IMR-90 (cell line): ENCODE data around the gene TGFB3. TPM values are rescaled to one million over a fixed set of nuclear protein-coding genes. Genes with fewer than 3 reads are reported as not detected.

ENCODE experiments used
- ATAC-seq: fragments of 200-7000 bp; cut with Tn5 transposase; 2 replicates; pipeline ENCODE4 v1.9.1; 2020; ENCODE audit warnings: low read depth, mild to moderate bottlenecking, moderate library complexity
- BruUV-seq: library from RNA; stranded (reverse); fragments of 400-500 nt; replicated peaks from 2 replicates; lab custom pipeline; 2021; lab: Mats Ljungman, UMichigan
- CTCF ChIA-PET: fragments of 300-600 bp; formaldehyde crosslinking; extraction: SDS; loops from one replicate; lab custom pipeline; 2021; ENCODE audit warnings: antibody characterized with exemption; lab: Yijun Ruan, JAX
- POLR2A ChIA-PET: fragments of 300-600 bp; sonication (Branson Sonifier 250); formaldehyde crosslinking; loops from one replicate; lab custom pipeline; 2022; ENCODE audit warnings: antibody characterized with exemption; ENCODE audit not compliant: unreplicated experiment; lab: Charles Lee
- DNase-seq: peaks from one replicate; pipeline ENCODE4 v3.0.0; 2013
- H2AFZ ChIP-seq: replicated peaks from 2 replicates; pipeline ENCODE3; 2013; ENCODE audit warnings: low read length, mild to moderate bottlenecking; ENCODE audit not compliant: poor library complexity
- H2AK5ac ChIP-seq: 2 replicates; pipeline ENCODE4 v1.6.1; 2013; ENCODE audit warnings: low read depth, low read length, inconsistent platforms
- H2AK9ac ChIP-seq: replicated peaks from 2 replicates; pipeline ENCODE3; 2013; ENCODE audit warnings: mild to moderate bottlenecking, low read depth, low read length, moderate library complexity; ENCODE audit not compliant: poor library complexity
- H2BK120ac ChIP-seq: 2 replicates; pipeline ENCODE4 v1.6.1; 2013; ENCODE audit warnings: low read depth, low read length, inconsistent platforms
- H2BK15ac ChIP-seq: 3 replicates; pipeline ENCODE4 v1.6.1; 2013; ENCODE audit warnings: low read depth, low read length, inconsistent platforms
- H2BK20ac ChIP-seq: 2 replicates; pipeline ENCODE4 v1.6.1; 2013; ENCODE audit warnings: low read depth, mild to moderate bottlenecking, inconsistent platforms, low read length, moderate library complexity
- H2BK5ac ChIP-seq: 2 replicates; pipeline ENCODE4 v1.6.1; 2013; ENCODE audit warnings: mild to moderate bottlenecking, low read depth, low read length, inconsistent platforms; ENCODE audit not compliant: poor library complexity, severe bottlenecking
- H3K14ac ChIP-seq: replicated peaks from 2 replicates; pipeline ENCODE4 v1.6.1; 2013; ENCODE audit warnings: low read depth, low read length, inconsistent platforms
- H3K18ac ChIP-seq: 2 replicates; pipeline ENCODE4 v1.6.1; 2013; ENCODE audit warnings: low read depth, low read length, control low read depth
- H3K23ac ChIP-seq: 2 replicates; pipeline ENCODE4 v1.6.1; 2013; ENCODE audit warnings: low read depth, low read length, inconsistent platforms
- H3K27ac ChIP-seq: 2 replicates; pipeline ENCODE4 v1.5.1; 2013; ENCODE audit warnings: mild to moderate bottlenecking, control low read depth, low read length; ENCODE audit not compliant: insufficient read depth
- H3K27me3 ChIP-seq: 2 replicates; pipeline ENCODE4 v1.6.1; 2013; ENCODE audit warnings: low read length; ENCODE audit not compliant: control insufficient read depth, insufficient read depth
- H3K36me3 ChIP-seq: 2 replicates; pipeline ENCODE4 v1.6.1; 2013; ENCODE audit warnings: low read length, mixed read lengths; ENCODE audit not compliant: control insufficient read depth, insufficient read depth
- H3K4ac ChIP-seq: 2 replicates; pipeline ENCODE4 v1.6.1; 2013; ENCODE audit warnings: low read depth, low read length, inconsistent platforms
- H3K4me1 ChIP-seq: 2 replicates; pipeline ENCODE4 v1.6.1; 2013; ENCODE audit warnings: low read length, mixed read lengths; ENCODE audit not compliant: control insufficient read depth, insufficient read depth
- H3K4me2 ChIP-seq: 2 replicates; pipeline ENCODE4 v1.6.1; 2013; ENCODE audit warnings: low read depth, mild to moderate bottlenecking, control low read depth, low read length, moderate library complexity
- H3K4me3 ChIP-seq: 2 replicates; pipeline ENCODE4 v1.5.1; 2013; ENCODE audit warnings: low read depth, mild to moderate bottlenecking, control low read depth, low read length, moderate library complexity; ENCODE audit not compliant: insufficient read depth
- H3K56ac ChIP-seq: 2 replicates; pipeline ENCODE4 v1.6.1; 2013; ENCODE audit warnings: low read length, inconsistent platforms; ENCODE audit not compliant: insufficient read depth; ENCODE audit errors: extremely low read depth
- H3K79me1 ChIP-seq, 2 experiments: 2 replicates each; pipeline ENCODE4 v1.6.1; 2013; ENCODE audit warnings: low read length in 2 of 2, inconsistent platforms in 1 of 2, low read depth in 1 of 2
- H3K9ac ChIP-seq: 2 replicates; pipeline ENCODE4 v1.6.1; 2013; ENCODE audit warnings: low read depth, low read length, control low read depth
- H3K9me1 ChIP-seq: 2 replicates; pipeline ENCODE4 v1.6.1; 2013; ENCODE audit warnings: low read length, inconsistent platforms; ENCODE audit not compliant: insufficient read depth
- H3K9me3 ChIP-seq: 2 replicates; pipeline ENCODE4 v1.6.1; 2013; ENCODE audit warnings: low read length; ENCODE audit not compliant: control insufficient read depth, insufficient read depth
- H4K20me1 ChIP-seq: 2 replicates; pipeline ENCODE4 v1.6.1; 2013; ENCODE audit warnings: low read length, inconsistent platforms; ENCODE audit not compliant: insufficient read depth
- H4K5ac ChIP-seq: 2 replicates; pipeline ENCODE4 v1.6.1; 2013; ENCODE audit warnings: mild to moderate bottlenecking, low read depth, low read length, control low read depth
- H4K8ac ChIP-seq, 2 experiments: 2 replicates each; pipeline ENCODE4 v1.6.1; 2013; ENCODE audit warnings: low read depth in 2 of 2, low read length in 2 of 2, control low read depth in 1 of 2, inconsistent platforms in 1 of 2
- H4K91ac ChIP-seq: 2 replicates; pipeline ENCODE4 v1.6.1; 2013; ENCODE audit warnings: low read depth, low read length, inconsistent platforms; ENCODE audit not compliant: insufficient read depth
- CEBPB ChIP-seq: IDR thresholded peaks from 2 replicates; pipeline ENCODE4 v1.6.1; 2012; ENCODE audit warnings: low read depth, low read length, improper control_type of control experiment
- FOS ChIP-seq: fragments of 150-350 bp; IDR thresholded peaks from 2 replicates; pipeline ENCODE4 v1.6.1; 2016; ENCODE audit warnings: low read depth, low read length
- MAFK ChIP-seq: IDR thresholded peaks from 2 replicates; pipeline ENCODE4 v1.6.1; 2012; ENCODE audit warnings: low read depth, low read length, improper control_type of control experiment
- MAZ ChIP-seq: IDR thresholded peaks from 2 replicates; pipeline ENCODE4 v1.6.1; 2012; ENCODE audit warnings: low read depth, mild to moderate bottlenecking, low read length, improper control_type of control experiment, moderate library complexity, borderline replicate concordance
- MXI1 ChIP-seq: IDR thresholded peaks from 2 replicates; pipeline ENCODE4 v1.6.1; 2012; ENCODE audit warnings: low read depth, mild to moderate bottlenecking, low read length, moderate library complexity, borderline replicate concordance
- NFE2L2 ChIP-seq: fragments of 150-350 bp; IDR thresholded peaks from 2 replicates; pipeline ENCODE4 v1.6.1; 2016; ENCODE audit warnings: low read depth, mild to moderate bottlenecking, low read length
- POLR2A ChIP-seq: IDR thresholded peaks from 2 replicates; pipeline ENCODE4 v1.6.1; 2012; ENCODE audit warnings: mild to moderate bottlenecking, low read depth, low read length
- RAD21 ChIP-seq: IDR thresholded peaks from 2 replicates; pipeline ENCODE4 v1.6.1; 2012; ENCODE audit warnings: low read length, improper control_type of control experiment
- RFX5 ChIP-seq: IDR thresholded peaks from 2 replicates; pipeline ENCODE4 v1.8.0; 2012; ENCODE audit warnings: low read depth, mild to moderate bottlenecking, low read length, moderate library complexity
- WGBS, 2 experiments: methylation state at CpG; one replicate each; pipeline versions ENCODE4 v1.1.5 to v1.1.7; 2013; ENCODE audit warnings: missing lambda C conversion rate in 2 of 2; ENCODE audit not compliant: insufficient read length in 1 of 2; ENCODE audit errors: extremely low coverage in 2 of 2; 5-methylcytosine and 5-hydroxymethylcytosine counted together
- dilution Hi-C: fragments of 300-500 bp; cut with HindIII; formaldehyde crosslinking; loops from one replicate; pipeline ENCODE4 v1.14.3; 2018; ENCODE audit warnings: low sequenced_read_pairs; ENCODE audit not compliant: unreplicated experiment
- in situ Hi-C: fragments of 300-500 bp; cut with MboI; formaldehyde crosslinking; loops from 3 replicates; pipeline ENCODE4 v1.14.3; 2019; ENCODE audit warnings: low sequenced_read_pairs, inconsistent platforms, mixed read lengths
- intact Hi-C: fragments of 100-400 bp; cut with micrococcal nuclease; formaldehyde crosslinking; loops from 2 replicates; pipeline ENCODE4 v1.10.0; 2022
- polyA plus RNA-seq, 3 experiments: library from polyadenylated mRNA; depleted of rRNA; stranded (reverse); fragments of >200 nt; gene quantifications; 2 replicates each; pipeline ENCODE4 v1.2.3, GENCODE V29; 2012; ENCODE audit warnings: low replicate concordance in 1 of 3
- total RNA-seq: library from RNA; depleted of rRNA; stranded (reverse); fragments of >200 nt; gene quantifications from 2 replicates; pipeline ENCODE4 v1.2.3, GENCODE V29; 2012
- TF ChIP-seq, protein P1 (sequence below): conservative IDR thresholded peaks from 2 replicates; pipeline ENCODE4 v1.5.1; 2012; ENCODE audit warnings: mild to moderate bottlenecking, low read depth, low read length, improper control_type of control experiment
- TF ChIP-seq, protein P2 (sequence below): fragments of 150-350 bp; IDR thresholded peaks from 2 replicates; pipeline ENCODE4 v1.6.1; 2017; ENCODE audit warnings: mild to moderate bottlenecking, antibody characterized with exemption, low read length, low read depth
- TF ChIP-seq, protein P3 (sequence below): fragments of 150-350 bp; IDR thresholded peaks from 2 replicates; pipeline ENCODE4 v1.6.1; 2016; ENCODE audit warnings: low read depth, mild to moderate bottlenecking, low read length, moderate library complexity, borderline replicate concordance

TGFB3 gene
- total and polyA plus RNA-seq, 2 of the 4 experiments (the other 2 are of a cell fraction), result 2.2 to 4.3 TPM

DNA sequence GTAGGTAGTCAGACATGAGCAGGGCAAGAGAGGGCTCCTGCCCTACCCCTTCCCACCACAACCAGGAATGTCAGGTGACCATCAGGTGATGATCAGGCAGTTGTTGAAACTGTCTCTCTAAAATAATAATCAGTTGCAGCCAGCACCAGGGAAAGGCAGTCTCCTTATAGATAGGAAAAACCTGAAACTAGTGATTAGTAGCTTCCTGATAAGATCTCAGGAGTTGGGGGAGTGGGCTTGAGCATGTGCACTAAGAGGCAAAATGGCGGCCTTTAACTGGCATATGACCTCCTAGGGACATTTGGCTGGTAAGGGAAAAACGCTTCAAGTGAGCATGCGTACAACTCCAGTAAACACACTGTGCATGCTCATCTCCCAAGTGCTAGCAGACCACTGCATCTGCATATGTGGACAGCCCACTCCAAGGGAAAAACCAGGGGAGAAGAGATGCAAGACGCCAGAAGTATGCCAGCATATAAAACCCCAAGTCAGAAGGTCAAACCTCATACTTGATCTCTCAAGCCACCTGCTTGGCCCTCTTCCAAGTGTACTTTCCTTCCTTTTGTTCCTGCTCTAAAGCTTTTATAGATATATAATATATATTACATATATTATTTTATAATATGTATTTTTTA, 37.1 kb downstream of the TGFB3 start:
- dilution Hi-C loops, result no loop called here
- H3K18ac ChIP-seq, result no peak overlapping the region
- intact Hi-C loops, result no loop called here
- H3K4ac ChIP-seq, result no peak overlapping the region
- ChIA-PET CTCF (no interaction called here), POLR2A (no interaction called here)
- no peak for TF ChIP-seq POLR2A
- no peak for TF ChIP-seq RAD21
- no peak for TF ChIP-seq FOS
- TF ChIP-seq, protein P1, sequence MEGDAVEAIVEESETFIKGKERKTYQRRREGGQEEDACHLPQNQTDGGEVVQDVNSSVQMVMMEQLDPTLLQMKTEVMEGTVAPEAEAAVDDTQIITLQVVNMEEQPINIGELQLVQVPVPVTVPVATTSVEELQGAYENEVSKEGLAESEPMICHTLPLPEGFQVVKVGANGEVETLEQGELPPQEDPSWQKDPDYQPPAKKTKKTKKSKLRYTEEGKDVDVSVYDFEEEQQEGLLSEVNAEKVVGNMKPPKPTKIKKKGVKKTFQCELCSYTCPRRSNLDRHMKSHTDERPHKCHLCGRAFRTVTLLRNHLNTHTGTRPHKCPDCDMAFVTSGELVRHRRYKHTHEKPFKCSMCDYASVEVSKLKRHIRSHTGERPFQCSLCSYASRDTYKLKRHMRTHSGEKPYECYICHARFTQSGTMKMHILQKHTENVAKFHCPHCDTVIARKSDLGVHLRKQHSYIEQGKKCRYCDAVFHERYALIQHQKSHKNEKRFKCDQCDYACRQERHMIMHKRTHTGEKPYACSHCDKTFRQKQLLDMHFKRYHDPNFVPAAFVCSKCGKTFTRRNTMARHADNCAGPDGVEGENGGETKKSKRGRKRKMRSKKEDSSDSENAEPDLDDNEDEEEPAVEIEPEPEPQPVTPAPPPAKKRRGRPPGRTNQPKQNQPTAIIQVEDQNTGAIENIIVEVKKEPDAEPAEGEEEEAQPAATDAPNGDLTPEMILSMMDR, result no peak
- no peak for TF ChIP-seq RFX5
- no peak for TF ChIP-seq NFE2L2
- no peak for TF ChIP-seq MAZ
- TF ChIP-seq, protein P2, sequence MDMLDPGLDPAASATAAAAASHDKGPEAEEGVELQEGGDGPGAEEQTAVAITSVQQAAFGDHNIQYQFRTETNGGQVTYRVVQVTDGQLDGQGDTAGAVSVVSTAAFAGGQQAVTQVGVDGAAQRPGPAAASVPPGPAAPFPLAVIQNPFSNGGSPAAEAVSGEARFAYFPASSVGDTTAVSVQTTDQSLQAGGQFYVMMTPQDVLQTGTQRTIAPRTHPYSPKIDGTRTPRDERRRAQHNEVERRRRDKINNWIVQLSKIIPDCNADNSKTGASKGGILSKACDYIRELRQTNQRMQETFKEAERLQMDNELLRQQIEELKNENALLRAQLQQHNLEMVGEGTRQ, result no peak
- no peak for TF ChIP-seq CEBPB
- TF ChIP-seq MAFK, result no peak
- TF ChIP-seq, protein P3, sequence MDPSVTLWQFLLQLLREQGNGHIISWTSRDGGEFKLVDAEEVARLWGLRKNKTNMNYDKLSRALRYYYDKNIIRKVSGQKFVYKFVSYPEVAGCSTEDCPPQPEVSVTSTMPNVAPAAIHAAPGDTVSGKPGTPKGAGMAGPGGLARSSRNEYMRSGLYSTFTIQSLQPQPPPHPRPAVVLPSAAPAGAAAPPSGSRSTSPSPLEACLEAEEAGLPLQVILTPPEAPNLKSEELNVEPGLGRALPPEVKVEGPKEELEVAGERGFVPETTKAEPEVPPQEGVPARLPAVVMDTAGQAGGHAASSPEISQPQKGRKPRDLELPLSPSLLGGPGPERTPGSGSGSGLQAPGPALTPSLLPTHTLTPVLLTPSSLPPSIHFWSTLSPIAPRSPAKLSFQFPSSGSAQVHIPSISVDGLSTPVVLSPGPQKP, result no peak
- no peak for TF ChIP-seq MXI1
- H4K5ac ChIP-seq, result no peak overlapping the region
- H4K91ac ChIP-seq, result no peak overlapping the region
- H3K56ac ChIP-seq, result no peak overlapping the region
- no peak overlapping the region for H3K9ac ChIP-seq
- H3K4me1 ChIP-seq, result no peaks in the 10 kb centered on the region
- no peak overlapping the region for H2AK9ac ChIP-seq
- no peak overlapping the region for H2AFZ ChIP-seq
- 0 out of 2 replicates have a peak, but pooled peaks cover 5% of the 10 kb centered on the region for H3K9me1 ChIP-seq
- ATAC-seq (no peak), DNase-seq (no peak)
- H3K9me3 ChIP-seq, result no peaks in the 10 kb centered on the region
- H2BK5ac ChIP-seq, result no peak overlapping the region
- no CpG with 5 or more reads among the region's 4 CpGs for WGBS, 2 experiments
- BruUV-seq, result no TSS peak
- H3K27ac ChIP-seq, result no peak overlapping the region
- in situ Hi-C loops, result no loop called here
- H4K20me1 ChIP-seq, result no peaks in the 10 kb centered on the region
- no peak overlapping the region for H3K4me3 ChIP-seq
- H3K23ac ChIP-seq, result no peak overlapping the region
- no peaks in the 10 kb centered on the region for H3K36me3 ChIP-seq
- H4K8ac ChIP-seq, result no peak overlapping the region
- H2BK20ac ChIP-seq, result no peak overlapping the region
- H2BK120ac ChIP-seq, result no peak overlapping the region
- H3K4me2 ChIP-seq, result no peak overlapping the region
- no peak overlapping the region for H3K14ac ChIP-seq
- H3K27me3 ChIP-seq, result no peaks in the 10 kb centered on the region
- no peak overlapping the region for H2AK5ac ChIP-seq
- no peak overlapping the region for H2BK15ac ChIP-seq
- H3K79me1 ChIP-seq, result no peaks in the 10 kb centered on the region
